H1 (cell line): ENCODE results near the gene RIPK4. TPM values are rescaled to one million over a fixed set of nuclear protein-coding genes. Genes with fewer than 3 reads are reported as not detected.

Source experiments
- CTCF ChIA-PET: fragments of 300-600 bp; sonication (Branson Sonifier 250); formaldehyde crosslinking; loops from one replicate; lab custom pipeline; 2021; ENCODE audit not compliant: partially characterized antibody; lab: Charles Lee
- POLR2A ChIA-PET: fragments of 300-600 bp; sonication (Branson Sonifier 250); formaldehyde crosslinking; loops from one replicate; lab custom pipeline; 2021; ENCODE audit warnings: inconsistent platforms; ENCODE audit not compliant: partially characterized antibody; lab: Charles Lee
- DNase-seq, 2 experiments: peaks; one replicate each; pipeline versions ENCODE4 v3.0.0 to v3.0.0-alpha.2; 2010 to 2022; ENCODE audit warnings: low spot score in 2 of 2, low read depth in 1 of 2, mixed read lengths in 1 of 2
- FAIRE-seq: peaks from 2 replicates; lab custom pipeline; 2011; peaks lifted over from hg19 to GRCh38; lab: Jason Lieb, UNC
- H2AFZ ChIP-seq: 2 replicates; pipeline ENCODE4 v1.8.1; 2012; ENCODE audit warnings: low read length, inconsistent platforms
- H2AK5ac ChIP-seq: 2 replicates; pipeline ENCODE4 v1.6.1; 2013; ENCODE audit warnings: low read depth, low read length
- H2BK120ac ChIP-seq: replicated peaks from 2 replicates; pipeline ENCODE3; 2013; ENCODE audit warnings: low read depth, low read length, inconsistent platforms
- H2BK12ac ChIP-seq: 2 replicates; pipeline ENCODE4 v1.6.1; 2013; ENCODE audit warnings: low read depth, low read length
- H2BK15ac ChIP-seq: 2 replicates; pipeline ENCODE4 v1.6.1; 2013; ENCODE audit warnings: low read length
- H2BK20ac ChIP-seq: 2 replicates; pipeline ENCODE4 v1.6.1; 2013; ENCODE audit warnings: low read length
- H2BK5ac ChIP-seq: 2 replicates; pipeline ENCODE4 v1.6.1; 2013; ENCODE audit warnings: low read depth, low read length
- H3K14ac ChIP-seq: 2 replicates; pipeline ENCODE4 v1.6.1; 2013; ENCODE audit warnings: inconsistent platforms; ENCODE audit not compliant: insufficient read length
- H3K18ac ChIP-seq: 2 replicates; pipeline ENCODE4 v1.6.1; 2013; ENCODE audit warnings: low read length; ENCODE audit errors: extremely low read depth
- H3K23ac ChIP-seq: 2 replicates; pipeline ENCODE4 v1.6.1; 2013; ENCODE audit warnings: inconsistent platforms; ENCODE audit not compliant: insufficient read length
- H3K23me2 ChIP-seq: 2 replicates; pipeline ENCODE4 v1.6.1; 2013; ENCODE audit warnings: low read depth, low read length
- H3K27ac ChIP-seq: 2 replicates; pipeline ENCODE4 v1.6.1; 2011; ENCODE audit warnings: low read depth, low read length, inconsistent platforms
- H3K27me3 ChIP-seq, 4 experiments: replicated peaks in 1 of 4; 1 replicate in 1 of 4; 2 replicates in 3 of 4; pipeline versions ENCODE4 v1.6.1 to v1.8.1; 2011 to 2013; ENCODE audit warnings: low read length in 3 of 4, mild to moderate bottlenecking in 3 of 4, inconsistent platforms in 2 of 4, mixed read lengths in 2 of 4, moderate library complexity in 1 of 4; ENCODE audit not compliant: control insufficient read depth in 3 of 4, insufficient read depth in 3 of 4; ENCODE audit errors: extremely low read depth in 1 of 4
- H3K36me3 ChIP-seq, 4 experiments: 2 replicates each; pipeline versions ENCODE4 v1.6.1 to v1.8.1; 2011 to 2013; ENCODE audit warnings: mild to moderate bottlenecking in 4 of 4, low read length in 3 of 4, moderate library complexity in 2 of 4, control low read depth in 1 of 4, inconsistent platforms in 1 of 4; ENCODE audit not compliant: insufficient read depth in 4 of 4, control insufficient read depth in 2 of 4
- H3K4ac ChIP-seq: replicated peaks from 2 replicates; pipeline ENCODE3; 2013; ENCODE audit warnings: low read length, low read depth, mixed read lengths, inconsistent platforms; ENCODE audit not compliant: insufficient read length
- H3K4me1 ChIP-seq, 4 experiments: replicated peaks in 1 of 4; 1 replicate in 1 of 4; 2 replicates in 3 of 4; pipeline versions ENCODE4 v1.6.1 to v1.8.1; 2011 to 2013; ENCODE audit warnings: low read length in 3 of 4, inconsistent platforms in 2 of 4, mixed read lengths in 1 of 4; ENCODE audit not compliant: insufficient read depth in 4 of 4, control insufficient read depth in 3 of 4
- H3K4me2 ChIP-seq, 2 experiments: 2 replicates each; pipeline versions ENCODE4 v1.6.1 to v1.8.1; 2011 to 2013; ENCODE audit warnings: low read depth in 2 of 2, low read length in 2 of 2, control low read depth in 1 of 2, inconsistent platforms in 1 of 2, mild to moderate bottlenecking in 1 of 2; ENCODE audit not compliant: insufficient read depth in 1 of 2
- H3K4me3 ChIP-seq, 4 experiments: fragments of 200-600, 300-600 bp in 1 of 4; sonication (generic), shearing (Covaris generic), sonication (Bioruptor Twin) in 1 of 4; 2 replicates each; pipeline versions ENCODE4 v1.5.1 to v1.8.1; 2011 to 2016; ENCODE audit warnings: low read length in 4 of 4, low read depth in 3 of 4, control low read depth in 2 of 4, inconsistent platforms in 2 of 4, mild to moderate bottlenecking in 2 of 4, mixed read lengths in 1 of 4, moderate library complexity in 1 of 4; ENCODE audit not compliant: insufficient read depth in 2 of 4; ENCODE audit errors: extremely low read depth in 1 of 4
- H3K56ac ChIP-seq: replicated peaks from 2 replicates; pipeline ENCODE3; 2013; ENCODE audit warnings: low read depth, mild to moderate bottlenecking, mixed read lengths, low read length, inconsistent platforms; ENCODE audit not compliant: insufficient read length
- H3K79me1 ChIP-seq: 2 replicates; pipeline ENCODE4 v1.6.1; 2013; ENCODE audit warnings: low read depth, low read length, control low read depth
- H3K79me2 ChIP-seq, 2 experiments: 2 replicates each; pipeline versions ENCODE4 v1.6.1 to v1.8.1; 2012 to 2013; ENCODE audit warnings: low read length in 2 of 2, mild to moderate bottlenecking in 2 of 2, inconsistent platforms in 1 of 2; ENCODE audit not compliant: insufficient read depth in 2 of 2, control insufficient read depth in 1 of 2
- H3K9ac ChIP-seq, 4 experiments: replicated peaks in 1 of 4; 1 replicate in 1 of 4; 2 replicates in 3 of 4; pipeline versions ENCODE4 v1.6.1 to v1.8.1; 2011 to 2013; ENCODE audit warnings: low read depth in 3 of 4, low read length in 3 of 4, control low read depth in 2 of 4, mild to moderate bottlenecking in 2 of 4, moderate library complexity in 2 of 4, inconsistent platforms in 1 of 4; ENCODE audit errors: extremely low read depth in 1 of 4
- H3K9me3 ChIP-seq, 2 experiments: 2 replicates each; pipeline versions ENCODE4 v1.6.1 to v1.8.1; 2012 to 2013; ENCODE audit warnings: mild to moderate bottlenecking in 2 of 2, moderate library complexity in 2 of 2, control low read depth in 1 of 2, inconsistent platforms in 1 of 2, low read depth in 1 of 2, low read length in 1 of 2, mixed read lengths in 1 of 2; ENCODE audit not compliant: insufficient read depth in 2 of 2
- H4K20me1 ChIP-seq, 2 experiments: replicated peaks in 1 of 2; 2 replicates each; pipeline versions ENCODE3 to v1.8.1; 2011 to 2013; ENCODE audit warnings: inconsistent platforms in 2 of 2, low read length in 2 of 2, mild to moderate bottlenecking in 1 of 2; ENCODE audit not compliant: insufficient read depth in 2 of 2, control insufficient read depth in 1 of 2
- H4K5ac ChIP-seq: 2 replicates; pipeline ENCODE4 v1.6.1; 2013; ENCODE audit warnings: low read length, low read depth, mixed read lengths, inconsistent platforms; ENCODE audit not compliant: insufficient read length
- H4K8ac ChIP-seq: 2 replicates; pipeline ENCODE4 v1.8.0; 2013; ENCODE audit warnings: mild to moderate bottlenecking, moderate library complexity, low read length, inconsistent platforms; ENCODE audit not compliant: insufficient read depth; ENCODE audit errors: extremely low read depth
- H4K91ac ChIP-seq: replicated peaks from 2 replicates; pipeline ENCODE3; 2013; ENCODE audit warnings: low read length, mixed read lengths, inconsistent platforms; ENCODE audit not compliant: insufficient read length
- CHD1 ChIP-seq: IDR thresholded peaks from 2 replicates; pipeline ENCODE4 v1.6.1; 2012; ENCODE audit warnings: low read depth, low read length, improper control_type of control experiment
- CREB1 ChIP-seq: IDR thresholded peaks from 2 replicates; pipeline ENCODE4 v1.6.1; 2012; ENCODE audit warnings: inconsistent platforms
- CTCF ChIP-seq, 3 experiments: IDR thresholded peaks; 1 replicate in 2 of 3; 2 replicates in 1 of 3; pipeline versions ENCODE4 v1.5.1 to v1.6.1; 2011; ENCODE audit warnings: low read length in 3 of 3, mild to moderate bottlenecking in 3 of 3, inconsistent platforms in 2 of 3, low read depth in 1 of 3, moderate library complexity in 1 of 3; ENCODE audit not compliant: insufficient read depth in 1 of 3; ENCODE audit errors: control extremely low read depth in 1 of 3
- E2F6 ChIP-seq: IDR thresholded peaks from 2 replicates; pipeline ENCODE4 v1.6.1; 2012; ENCODE audit warnings: inconsistent platforms
- HDAC2 ChIP-seq, 2 experiments: fragments of 300-600 bp in 1 of 2; sonication (generic) in 1 of 2; IDR thresholded peaks; 2 replicates each; pipeline ENCODE4 v1.6.1; 2011 to 2012; ENCODE audit warnings: low read depth in 2 of 2, low read length in 2 of 2, mild to moderate bottlenecking in 2 of 2, moderate library complexity in 2 of 2, borderline replicate concordance in 1 of 2, inconsistent platforms in 1 of 2
- HDAC6 ChIP-seq: IDR thresholded peaks from one replicate; pipeline ENCODE4 v1.7.1; 2012; ENCODE audit warnings: low read depth, mild to moderate bottlenecking, inconsistent platforms, low read length, moderate library complexity
- MAX ChIP-seq: IDR thresholded peaks from 2 replicates; pipeline ENCODE4 v1.6.1; 2012; ENCODE audit warnings: inconsistent platforms
- RAD21 ChIP-seq, 2 experiments: IDR thresholded peaks in 1 of 2; conservative IDR thresholded peaks in 1 of 2; 2 replicates each; pipeline ENCODE4 v1.6.1; 2011; ENCODE audit warnings: low read depth in 2 of 2, low read length in 2 of 2, improper control_type of control experiment in 1 of 2, inconsistent platforms in 1 of 2, mild to moderate bottlenecking in 1 of 2, moderate library complexity in 1 of 2
- TAF7 ChIP-seq: optimal IDR thresholded peaks from 2 replicates; pipeline ENCODE3; 2011; ENCODE audit warnings: low read depth, mild to moderate bottlenecking, inconsistent platforms, low read length, moderate library complexity, borderline replicate concordance
- WGBS, 2 experiments: shearing (Covaris generic) in 1 of 2; methylation state at CpG; one replicate each; pipeline versions ENCODE4 v1.1.6 to v1.1.7; 2013 to 2015; ENCODE audit warnings: low lambda C conversion rate in 2 of 2, mixed read lengths in 2 of 2, inconsistent platforms in 1 of 2, low coverage in 1 of 2, missing lambda C conversion rate in 1 of 2; ENCODE audit not compliant: insufficient replicate concordance in 2 of 2, insufficient coverage in 1 of 2, insufficient read length in 1 of 2; ENCODE audit errors: extremely low coverage in 1 of 2, missing lambda C conversion rate in 1 of 2; 5-methylcytosine and 5-hydroxymethylcytosine counted together
- polyA plus RNA-seq, 7 experiments: library from polyadenylated mRNA; depleted of rRNA in 3 of 7; stranded (reverse) in 5 of 7; unstranded in 2 of 7; fragments of >200 nt in 5 of 7; fragments of 200-250 nt in 2 of 7; gene quantifications; 1 replicate in 5 of 7; 2 replicates in 1 of 7; 4 replicates in 1 of 7; pipeline versions ENCODE4 v1.2.1 to v1.2.3, GENCODE V29; 2011 to 2013; ENCODE audit warnings: missing spikeins in 2 of 7, mixed read lengths in 2 of 7
- total RNA-seq: library from RNA; stranded (reverse); fragmentation: NEBNext Ultra II Directional; extraction: Animal tissue kit (Norgen Biotek cat#: 25700); gene quantifications from 2 replicates; pipeline ENCODE4 v1.2.1, GENCODE V29; 2021

The RIPK4 gene
- total and polyA plus RNA-seq, 2 of the 8 experiments (the other 6 are each of a cell fraction or from before 2014, with no cell fraction given) = 2.7 to 5.6 TPM

GRCh38 chr21:41706678-41707077, 60.2 kb downstream of the RIPK4 start:
- FAIRE-seq = no peak
- 80 to 100% methylated on average over 1 to 3 of the region's 3 CpGs for WGBS, 2 experiments
- no peak overlapping the region for H2AK5ac ChIP-seq
- no peak overlapping the region for H3K9ac ChIP-seq
- H3K14ac ChIP-seq = no peak overlapping the region
- H3K56ac ChIP-seq = no peak overlapping the region
- no peak overlapping the region for H4K5ac ChIP-seq
- H2BK5ac ChIP-seq = no peak overlapping the region
- H4K20me1 ChIP-seq = no peaks in the 10 kb centered on the region
- peaks cover 2% of the 10 kb centered on the region; the same call in 1 of the 2 replicates for H3K23me2 ChIP-seq
- no peak overlapping the region for H4K91ac ChIP-seq
- peaks cover 0 to 14% (median 6%) of the 10 kb centered on the region in 4 experiments; a peak in 5 of 7 replicates for H3K4me1 ChIP-seq
- no peak overlapping the region for H3K27ac ChIP-seq
- H2BK15ac ChIP-seq = no peak overlapping the region
- H3K23ac ChIP-seq = no peak overlapping the region
- H3K4ac ChIP-seq = no peak overlapping the region
- no peak overlapping the region for H3K18ac ChIP-seq
- no peaks in the 10 kb centered on the region for H3K36me3 ChIP-seq
- no peak overlapping the region for H2BK12ac ChIP-seq
- CTCF ChIA-PET = interaction anchor here (0.6 to 2.1 kb wide), 4 partner anchors 8 to 94 kb away, joined by 3 to 8 read pairs (median 3); no protein-coding TSS in a partner anchor
- POLR2A ChIA-PET = no interaction called here
- H3K4me3 ChIP-seq = no peak overlapping the region
- no peak overlapping the region for H3K4me2 ChIP-seq
- 0 out of 2 replicates have a peak overlapping the region, but pooled peaks have one; percentile 48 for H2BK20ac ChIP-seq
- no peaks in the 10 kb centered on the region for H3K79me1 ChIP-seq
- DNase-seq = no peak
- no peaks in the 10 kb centered on the region for H3K79me2 ChIP-seq
- no peak overlapping the region for H2AFZ ChIP-seq
- no peak overlapping the region for H2BK120ac ChIP-seq
- no peaks in the 10 kb centered on the region; a peak in 1 of 4 replicates for H3K9me3 ChIP-seq
- H4K8ac ChIP-seq = no peak overlapping the region
- H3K27me3 ChIP-seq = peaks cover 0 to 6% (median 4%) of the 10 kb centered on the region in 4 experiments; a peak in 3 of 7 replicates
- no peak for TF ChIP-seq HDAC2 (IDR thresholded peaks at IDR 0.05; ENCODE audit: borderline replicate concordance in 1 of 2, low read depth in 2 of 2, low read length in 2 of 2)
- TF ChIP-seq MAX = no peak
- no peak for TF ChIP-seq TAF7
- no peak for TF ChIP-seq CTCF (IDR thresholded peaks at IDR 0.05; ENCODE audit: control extremely low read depth in 1 of 3, insufficient read depth in 1 of 3, low read depth in 1 of 3, low read length in 3 of 3)
- TF ChIP-seq E2F6 = no peak
- TF ChIP-seq RAD21 (IDR thresholded peaks at IDR 0.05 in 1 of 2, conservative IDR thresholded peaks at IDR 0.05 in 1 of 2; ENCODE audit: low read depth in 2 of 2, low read length in 2 of 2) = no peak
- TF ChIP-seq CREB1 = no peak
- TF ChIP-seq CHD1 = no peak
- no peak for TF ChIP-seq HDAC6
